H9 (cell line): Measurements from ENCODE around the gene PFN2. TPM values are rescaled to one million over a fixed set of nuclear protein-coding genes. Genes with fewer than 3 reads are reported as not detected.

Experiments used
- DNase-seq: peaks from one replicate; pipeline ENCODE4 v3.0.0-alpha.2; 2017
- H2AFZ ChIP-seq: one replicate; pipeline ENCODE4 v1.6.1; 2013; ENCODE audit warnings: mild to moderate bottlenecking, low read length, control low read depth, moderate library complexity
- H2AK5ac ChIP-seq: 2 replicates; pipeline ENCODE4 v1.6.1; 2013; ENCODE audit warnings: low read length, control low read depth, mixed read lengths; ENCODE audit not compliant: insufficient read length
- H2BK120ac ChIP-seq: one replicate; pipeline ENCODE4 v1.6.1; 2013; ENCODE audit warnings: low read depth, mild to moderate bottlenecking, low read length, control low read depth, inconsistent platforms; ENCODE audit not compliant: poor library complexity, severe bottlenecking
- H2BK12ac ChIP-seq: 2 replicates; pipeline ENCODE4 v1.6.1; 2013; ENCODE audit warnings: low read length, control low read depth, mixed read lengths, low read depth; ENCODE audit not compliant: insufficient read length
- H2BK15ac ChIP-seq: 2 replicates; pipeline ENCODE4 v1.6.1; 2013; ENCODE audit warnings: low read depth, low read length, control low read depth
- H2BK20ac ChIP-seq: one replicate; pipeline ENCODE4 v1.6.1; 2013; ENCODE audit warnings: low read depth, mild to moderate bottlenecking, low read length, control low read depth, inconsistent platforms; ENCODE audit not compliant: poor library complexity, severe bottlenecking
- H2BK5ac ChIP-seq: 2 replicates; pipeline ENCODE4 v1.6.1; 2013; ENCODE audit warnings: low read length, control low read depth, mixed read lengths; ENCODE audit not compliant: insufficient read length
- H3K14ac ChIP-seq: 2 replicates; pipeline ENCODE4 v1.6.1; 2013; ENCODE audit warnings: low read length, control low read depth; ENCODE audit not compliant: insufficient read depth
- H3K18ac ChIP-seq: 2 replicates; pipeline ENCODE4 v1.6.1; 2013; ENCODE audit warnings: low read depth, mild to moderate bottlenecking, mixed read lengths, low read length, control low read depth; ENCODE audit not compliant: insufficient read length
- H3K23ac ChIP-seq: 2 replicates; pipeline ENCODE4 v1.6.1; 2013; ENCODE audit warnings: low read length, control low read depth, mixed read lengths, low read depth; ENCODE audit not compliant: insufficient read length
- H3K23me2 ChIP-seq: 2 replicates; pipeline ENCODE4 v1.6.1; 2013; ENCODE audit warnings: low read depth, mild to moderate bottlenecking, mixed read lengths, low read length, control low read depth; ENCODE audit not compliant: insufficient read length, poor library complexity, severe bottlenecking
- H3K27ac ChIP-seq: 2 replicates; pipeline ENCODE4 v1.5.1; 2013; ENCODE audit warnings: low read length, control low read depth, mixed read lengths, low read depth; ENCODE audit not compliant: insufficient read length
- H3K27me3 ChIP-seq: 2 replicates; pipeline ENCODE4 v1.6.1; 2013; ENCODE audit warnings: low read length, control low read depth, inconsistent platforms; ENCODE audit not compliant: insufficient read depth
- H3K4ac ChIP-seq: 2 replicates; pipeline ENCODE4 v1.6.1; 2013; ENCODE audit warnings: low read depth, mild to moderate bottlenecking, control low read depth, inconsistent platforms, low read length, moderate library complexity
- H3K4me1 ChIP-seq: 2 replicates; pipeline ENCODE4 v1.6.1; 2013; ENCODE audit warnings: low read length, control low read depth, inconsistent platforms; ENCODE audit not compliant: insufficient read depth
- H3K4me2 ChIP-seq: 2 replicates; pipeline ENCODE4 v1.6.1; 2013; ENCODE audit warnings: low read length, control low read depth, mixed read lengths; ENCODE audit not compliant: insufficient read length, insufficient read depth
- H3K56ac ChIP-seq: 2 replicates; pipeline ENCODE4 v1.6.1; 2013; ENCODE audit warnings: low read depth, mild to moderate bottlenecking, mixed read lengths, low read length, control low read depth; ENCODE audit not compliant: insufficient read length
- H3K79me1 ChIP-seq: 2 replicates; pipeline ENCODE4 v1.6.1; 2013; ENCODE audit warnings: low read depth, mild to moderate bottlenecking, moderate library complexity, low read length, control low read depth, inconsistent platforms; ENCODE audit not compliant: insufficient read depth, poor library complexity, severe bottlenecking
- H3K79me2 ChIP-seq: 2 replicates; pipeline ENCODE4 v1.6.1; 2013; ENCODE audit warnings: low read length, control low read depth, inconsistent platforms; ENCODE audit not compliant: insufficient read depth
- H3K9ac ChIP-seq: 2 replicates; pipeline ENCODE4 v1.6.1; 2013; ENCODE audit warnings: low read length, control low read depth, mixed read lengths; ENCODE audit not compliant: insufficient read length; ENCODE audit errors: extremely low read depth
- H3K9me3 ChIP-seq: one replicate; pipeline ENCODE4 v1.6.1; 2013; ENCODE audit warnings: low read depth, low read length, inconsistent platforms; ENCODE audit not compliant: control insufficient read depth
- H3T11ph ChIP-seq: one replicate; pipeline ENCODE4 v1.6.1; 2013; ENCODE audit warnings: mild to moderate bottlenecking, low read length, control low read depth, inconsistent platforms
- H4K20me1 ChIP-seq: one replicate; pipeline ENCODE4 v1.6.1; 2013; ENCODE audit not compliant: control insufficient read depth, insufficient read length, insufficient read depth
- H4K5ac ChIP-seq: 2 replicates; pipeline ENCODE4 v1.6.1; 2013; ENCODE audit warnings: low read depth, mild to moderate bottlenecking, mixed read lengths, low read length, control low read depth; ENCODE audit not compliant: insufficient read length
- H4K8ac ChIP-seq: replicated peaks from 2 replicates; pipeline ENCODE4 v1.6.1; 2013; ENCODE audit warnings: low read length, control low read depth, mixed read lengths, low read depth; ENCODE audit not compliant: insufficient read length
- H4K91ac ChIP-seq: 2 replicates; pipeline ENCODE4 v1.6.1; 2013; ENCODE audit warnings: low read depth, mild to moderate bottlenecking, moderate library complexity, mixed read lengths, low read length, control low read depth; ENCODE audit not compliant: insufficient read length
- H3K27ac Mint-ChIP-seq, 3 experiments: 2 replicates in 2 of 3; 3 replicates in 1 of 3; pipeline ENCODE4 v1.8.0; 2020 to 2021; ENCODE audit warnings: mixed read lengths in 3 of 3, mild to moderate bottlenecking in 1 of 3, moderate library complexity in 1 of 3
- H3K27me3 Mint-ChIP-seq: 2 replicates; pipeline ENCODE4 v1.8.0; 2021; ENCODE audit warnings: low read depth, mild to moderate bottlenecking, moderate library complexity, mixed read lengths
- H3K36me3 Mint-ChIP-seq, 3 experiments: 2 replicates in 2 of 3; 3 replicates in 1 of 3; pipeline ENCODE4 v1.8.0; 2020 to 2021; ENCODE audit warnings: low read depth in 3 of 3, mixed read lengths in 3 of 3; ENCODE audit not compliant: insufficient read depth in 1 of 3
- H3K4me1 Mint-ChIP-seq, 2 experiments: 2 replicates each; pipeline ENCODE4 v1.8.0; 2020; ENCODE audit warnings: mixed read lengths in 2 of 2
- H3K4me3 Mint-ChIP-seq, 2 experiments: 2 replicates in 1 of 2; 3 replicates in 1 of 2; pipeline ENCODE4 v1.8.0; 2020 to 2021; ENCODE audit warnings: mild to moderate bottlenecking in 2 of 2, mixed read lengths in 2 of 2, moderate library complexity in 1 of 2
- H3K9me3 Mint-ChIP-seq, 2 experiments: 2 replicates in 1 of 2; 3 replicates in 1 of 2; pipeline ENCODE4 v1.8.0; 2020; ENCODE audit warnings: mild to moderate bottlenecking in 2 of 2, mixed read lengths in 2 of 2, moderate library complexity in 1 of 2
- CTCF ChIP-seq: fragments of 200-600 bp; sonication (generic); conservative IDR thresholded peaks from 3 replicates; pipeline ENCODE4 v1.8.0; 2021; ENCODE audit warnings: antibody characterized with exemption, mild to moderate bottlenecking
- total RNA-seq: library from RNA; stranded (reverse); gene quantifications from 2 replicates; pipeline ENCODE4 v1.2.1, GENCODE V29; 2021

The PFN2 gene
- total RNA-seq, 1 experiment from 2014 or later: 174 TPM

DNA sequence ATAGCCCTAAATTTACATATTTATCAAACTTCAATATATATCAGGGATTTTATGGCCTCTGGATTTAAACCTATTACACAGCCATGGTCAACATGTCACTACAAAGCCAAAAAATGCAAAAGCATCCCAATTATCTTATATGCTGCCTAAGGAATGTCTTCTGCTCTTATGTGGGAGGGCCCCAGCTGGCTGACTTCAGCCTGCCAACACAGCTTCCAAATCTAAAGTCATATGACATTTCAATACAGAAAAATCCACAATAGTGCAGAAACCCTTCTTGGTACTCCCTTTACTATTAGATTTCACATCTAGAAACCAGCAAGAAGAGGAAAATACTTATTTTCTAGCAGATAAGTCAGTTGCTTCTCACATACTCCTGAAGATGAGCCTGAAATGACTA lies 6.4 kb downstream of the PFN2 start:
- H3K79me2 ChIP-seq: peaks cover 26% of the 10 kb centered on the region; the same call in 1 of the 2 replicates
- peaks cover 6% of the 10 kb centered on the region for H3K23me2 ChIP-seq
- no peak overlapping the region for H2AK5ac ChIP-seq
- H3K9me3 ChIP-seq: no peaks in the 10 kb centered on the region
- no peak overlapping the region for H2BK20ac ChIP-seq
- no peak overlapping the region for H3K9ac ChIP-seq
- TF ChIP-seq CTCF: no peak
- no peak overlapping the region for H3K4me2 ChIP-seq
- H4K20me1 ChIP-seq: no peaks in the 10 kb centered on the region
- H2BK15ac ChIP-seq: no peak overlapping the region
- 0 out of 2 replicates have a peak, but pooled peaks cover 2% of the 10 kb centered on the region for H3K4me1 ChIP-seq
- no peak overlapping the region for H3K14ac ChIP-seq
- Mint-ChIP-seq H3K9me3 (no peaks in the 10 kb centered on the region), H3K27me3 (no peaks in the 10 kb centered on the region), H3K36me3 (peaks cover 35 to 56% (median 45%) of the 10 kb centered on the region in 3 experiments), H3K4me3 (no peak overlapping the region), H3K27ac (no peak overlapping the region), H3K4me1 (peaks cover 42 to 46% of the 10 kb centered on the region in 2 experiments)
- H2BK12ac ChIP-seq: no peak overlapping the region
- H4K8ac ChIP-seq: no peak overlapping the region
- H3K18ac ChIP-seq: no peak overlapping the region
- no peak overlapping the region for H2AFZ ChIP-seq
- H3K56ac ChIP-seq: no peak overlapping the region
- H3K27me3 ChIP-seq: no peaks in the 10 kb centered on the region
- no peak overlapping the region for H3K4ac ChIP-seq
- H3K27ac ChIP-seq: no peak overlapping the region
- H2BK5ac ChIP-seq: no peak overlapping the region
- peaks cover 4% of the 10 kb centered on the region for H3K79me1 ChIP-seq
- no peak overlapping the region for H2BK120ac ChIP-seq
- no peak for DNase-seq
- no peak overlapping the region for H3K23ac ChIP-seq
- no peak overlapping the region for H4K91ac ChIP-seq
- no peak overlapping the region for H3T11ph ChIP-seq
- no peak overlapping the region for H4K5ac ChIP-seq
